Mesendoderm (in vitro differentiated cells): ENCODE measurements around the gene USH1G.

ENCODE experiments used
- DNase-seq: peaks from one replicate; pipeline ENCODE4 v3.0.0; 2013
- H2AK5ac ChIP-seq: 2 replicates; pipeline ENCODE4 v1.6.1; 2013; ENCODE audit warnings: low read length, inconsistent platforms
- H2BK120ac ChIP-seq: 2 replicates; pipeline ENCODE4 v1.6.1; 2013; ENCODE audit warnings: low read depth, mild to moderate bottlenecking, low read length, moderate library complexity, mixed read lengths
- H2BK15ac ChIP-seq: replicated peaks from 2 replicates; pipeline ENCODE4 v1.6.1; 2013; ENCODE audit warnings: low read depth, mild to moderate bottlenecking, moderate library complexity
- H2BK5ac ChIP-seq: 2 replicates; pipeline ENCODE4 v1.6.1; 2013; ENCODE audit warnings: low read length, inconsistent platforms
- H3K18ac ChIP-seq: 2 replicates; pipeline ENCODE4 v1.6.1; 2013; ENCODE audit warnings: mild to moderate bottlenecking, low read length, mixed read lengths
- H3K23ac ChIP-seq: one replicate; pipeline ENCODE4 v1.6.1; 2013; ENCODE audit warnings: low read length
- H3K27ac ChIP-seq: 2 replicates; pipeline ENCODE4 v1.5.1; 2013; ENCODE audit warnings: low read depth, mild to moderate bottlenecking, inconsistent platforms, low read length, moderate library complexity
- H3K27me3 ChIP-seq: 2 replicates; pipeline ENCODE4 v1.6.1; 2013; ENCODE audit warnings: low read length, control low read depth, mild to moderate bottlenecking, inconsistent platforms; ENCODE audit not compliant: insufficient read depth, poor library complexity
- H3K36me3 ChIP-seq: 2 replicates; pipeline ENCODE4 v1.6.1; 2013; ENCODE audit warnings: low read length, inconsistent platforms; ENCODE audit not compliant: control insufficient read depth, insufficient read depth
- H3K4ac ChIP-seq: one replicate; pipeline ENCODE4 v1.6.1; 2013; ENCODE audit warnings: low read depth, mild to moderate bottlenecking, low read length, moderate library complexity
- H3K4me1 ChIP-seq: 2 replicates; pipeline ENCODE4 v1.6.1; 2013; ENCODE audit warnings: low read depth, low read length, inconsistent platforms; ENCODE audit not compliant: control insufficient read depth
- H3K4me2 ChIP-seq: 2 replicates; pipeline ENCODE4 v1.6.1; 2013; ENCODE audit warnings: low read length
- H3K4me3 ChIP-seq: 2 replicates; pipeline ENCODE4 v1.5.1; 2013; ENCODE audit warnings: mild to moderate bottlenecking, low read length
- H3K56ac ChIP-seq: one replicate; pipeline ENCODE4 v1.6.1; 2013; ENCODE audit warnings: low read length
- H3K79me1 ChIP-seq: 2 replicates; pipeline ENCODE4 v1.6.1; 2013; ENCODE audit warnings: low read length, inconsistent platforms
- H3K79me2 ChIP-seq: 2 replicates; pipeline ENCODE4 v1.6.1; 2013; ENCODE audit warnings: mild to moderate bottlenecking, low read length; ENCODE audit not compliant: control insufficient read depth, insufficient read depth
- H3K9ac ChIP-seq: 2 replicates; pipeline ENCODE4 v1.6.1; 2013; ENCODE audit warnings: low read length, inconsistent platforms
- H4K5ac ChIP-seq: one replicate; pipeline ENCODE4 v1.6.1; 2013; ENCODE audit warnings: low read length
- H4K8ac ChIP-seq: one replicate; pipeline ENCODE4 v1.6.1; 2013; ENCODE audit warnings: low read depth, mild to moderate bottlenecking, control low read depth, low read length, moderate library complexity
- WGBS: extraction: QIAGEN DNeasy Blood & Tissue Kit; methylation state at CpG from one replicate; pipeline ENCODE4 v1.1.7; 2013; ENCODE audit warnings: low lambda C conversion rate, missing lambda C conversion rate; ENCODE audit not compliant: insufficient coverage; ENCODE audit errors: extremely low coverage; 5-methylcytosine and 5-hydroxymethylcytosine counted together

Gene USH1G

GRCh38 chr17:74951680-74952421 lies 28.8 kb upstream of the USH1G start:
- H2BK120ac ChIP-seq: no peak overlapping the region
- no peak overlapping the region for H3K4me2 ChIP-seq
- no peaks in the 10 kb centered on the region for H3K4me1 ChIP-seq
- no peak overlapping the region for H3K4ac ChIP-seq
- WGBS: no CpG with 5 or more reads among the region's 32 CpGs
- no peak overlapping the region for H2BK15ac ChIP-seq
- no peak for DNase-seq
- no peak overlapping the region for H3K4me3 ChIP-seq
- H4K5ac ChIP-seq: no peak overlapping the region
- no peaks in the 10 kb centered on the region for H3K36me3 ChIP-seq
- H2AK5ac ChIP-seq: no peak overlapping the region
- H2BK5ac ChIP-seq: no peak overlapping the region
- H4K8ac ChIP-seq: no peak overlapping the region
- no peaks in the 10 kb centered on the region for H3K27me3 ChIP-seq
- H3K79me1 ChIP-seq: no peaks in the 10 kb centered on the region
- H3K23ac ChIP-seq: no peak overlapping the region
- H3K79me2 ChIP-seq: no peaks in the 10 kb centered on the region
- no peak overlapping the region for H3K9ac ChIP-seq
- H3K18ac ChIP-seq: no peak overlapping the region
- no peak overlapping the region for H3K27ac ChIP-seq
- no peak overlapping the region for H3K56ac ChIP-seq

- no peak overlapping the region for H3K23ac ChIP-seq
- no CpG with 5 or more reads among the region's 3 CpGs for WGBS
These were observed 28.0 kb upstream of the USH1G start for GRCh38 chr17:74951065-74951464.

GRCh38 chr17:74950207-74950606 lies 27.2 kb upstream of the USH1G start:
- no peak for DNase-seq
- Histone ChIP-seq H3K36me3 (no peaks in the 10 kb centered on the region), H3K79me2 (no peaks in the 10 kb centered on the region), H3K27me3 (no peaks in the 10 kb centered on the region), H4K8ac (no peak overlapping the region), H2BK120ac (no peak overlapping the region), H3K4me3 (no peak overlapping the region), H3K4me1 (no peaks in the 10 kb centered on the region), H3K27ac (no peak overlapping the region), H2AK5ac (no peak overlapping the region), H2BK5ac (no peak overlapping the region), H3K23ac (no peak overlapping the region), H4K5ac (no peak overlapping the region), H3K4me2 (no peak overlapping the region), H3K4ac (no peak overlapping the region), H3K18ac (no peak overlapping the region), H3K9ac (no peak overlapping the region), H3K56ac (no peak overlapping the region), H2BK15ac (no peak overlapping the region), H3K79me1 (no peaks in the 10 kb centered on the region)
- WGBS: no CpG with 5 or more reads among the region's 8 CpGs

More at GRCh38 chr17:74951065-74951464, 28.0 kb upstream of the USH1G start:
- no peak overlapping the region for H2AK5ac ChIP-seq
- no peak overlapping the region for H3K4me2 ChIP-seq
- H2BK15ac ChIP-seq: no peak overlapping the region
- no peaks in the 10 kb centered on the region for H3K27me3 ChIP-seq
- no peak overlapping the region for H3K4me3 ChIP-seq
- no peak overlapping the region for H4K5ac ChIP-seq
- no peak overlapping the region for H3K56ac ChIP-seq
- H3K36me3 ChIP-seq: no peaks in the 10 kb centered on the region
- no peak overlapping the region for H3K18ac ChIP-seq
- H4K8ac ChIP-seq: no peak overlapping the region
- no peaks in the 10 kb centered on the region for H3K79me1 ChIP-seq
- H2BK120ac ChIP-seq: no peak overlapping the region
- H3K27ac ChIP-seq: no peak overlapping the region
- no peak overlapping the region for H2BK5ac ChIP-seq
- H3K79me2 ChIP-seq: no peaks in the 10 kb centered on the region
- H3K4ac ChIP-seq: no peak overlapping the region
- H3K4me1 ChIP-seq: no peaks in the 10 kb centered on the region
- H3K9ac ChIP-seq: no peak overlapping the region
- no peak for DNase-seq

GRCh38 chr17:74949455-74950115 lies 26.5 kb upstream of the USH1G start:
- no peak overlapping the region for H2BK120ac ChIP-seq
- H3K9ac ChIP-seq: no peak overlapping the region
- no peak overlapping the region for H2AK5ac ChIP-seq
- DNase-seq: no peak
- no peaks in the 10 kb centered on the region for H3K4me1 ChIP-seq
- WGBS: no CpG with 5 or more reads among the region's 12 CpGs
- H3K4me2 ChIP-seq: no peak overlapping the region
- no peak overlapping the region for H3K56ac ChIP-seq
- H3K36me3 ChIP-seq: no peaks in the 10 kb centered on the region
- no peak overlapping the region for H4K8ac ChIP-seq
- no peak overlapping the region for H3K27ac ChIP-seq
- no peak overlapping the region for H2BK5ac ChIP-seq
- H3K18ac ChIP-seq: no peak overlapping the region
- H3K4me3 ChIP-seq: no peak overlapping the region
- no peaks in the 10 kb centered on the region for H3K79me1 ChIP-seq
- H3K79me2 ChIP-seq: no peaks in the 10 kb centered on the region
- no peak overlapping the region for H4K5ac ChIP-seq
- H3K27me3 ChIP-seq: no peaks in the 10 kb centered on the region
- no peak overlapping the region for H2BK15ac ChIP-seq
- no peak overlapping the region for H3K4ac ChIP-seq
- no peak overlapping the region for H3K23ac ChIP-seq

- WGBS: no CpG with 5 or more reads among the region's 17 CpGs
- no peak overlapping the region for H2BK120ac ChIP-seq
These were observed 24.1 kb upstream of the USH1G start for GRCh38 chr17:74947041-74947754.

More at GRCh38 chr17:74947041-74947754, 24.1 kb upstream of the USH1G start:
- no peak overlapping the region for H2BK15ac ChIP-seq
- H3K4me3 ChIP-seq: no peak overlapping the region
- no peaks in the 10 kb centered on the region for H3K79me2 ChIP-seq
- no peaks in the 10 kb centered on the region for H3K36me3 ChIP-seq
- H3K4ac ChIP-seq: no peak overlapping the region
- no peak overlapping the region for H2AK5ac ChIP-seq
- H3K4me1 ChIP-seq: no peaks in the 10 kb centered on the region
- no peak overlapping the region for H3K18ac ChIP-seq
- H4K8ac ChIP-seq: no peak overlapping the region
- no peak overlapping the region for H3K56ac ChIP-seq
- H2BK5ac ChIP-seq: no peak overlapping the region
- H3K9ac ChIP-seq: no peak overlapping the region
- no peak overlapping the region for H3K27ac ChIP-seq
- DNase-seq: no peak
- H3K79me1 ChIP-seq: no peaks in the 10 kb centered on the region
- H3K4me2 ChIP-seq: no peak overlapping the region
- H4K5ac ChIP-seq: no peak overlapping the region
- H3K23ac ChIP-seq: no peak overlapping the region
- no peaks in the 10 kb centered on the region for H3K27me3 ChIP-seq
